Measurements from ENCODE around the gene GID8. TPM values are rescaled to one million over a fixed set of nuclear protein-coding genes. Genes with fewer than 3 reads are reported as not detected.

The GID8 gene
- total and polyA plus RNA-seq, 2 donors from 2014 or later = 16.4 to 37.3 TPM

- intact Hi-C loops (cut with DNase I) = no loop called here
- H3K27me3 ChIP-seq (ENCODE audit: control insufficient read depth, insufficient read depth, low read length) = no peaks in the 10 kb centered on the region
- H3K4me3 ChIP-seq (ENCODE audit: low read length in 3 of 3) = peak overlapping the region; percentile 30 to 87 (median 73)
- H3K9ac ChIP-seq (ENCODE audit: low read length in 3 of 3) = peak overlapping the region in 1 of 3 donors; percentile 99
- FAIRE-seq = no peak
- no peaks in the 10 kb centered on the region for H3K9me3 ChIP-seq (ENCODE audit: control insufficient read depth in 2 of 3, insufficient read depth in 1 of 3, low read length in 3 of 3)
- TF ChIP-seq CTCF (IDR thresholded peaks at IDR 0.05; ENCODE audit: borderline replicate concordance, extremely low read depth, insufficient read depth) = no peak
- no peaks in the 10 kb centered on the region for H3K36me3 ChIP-seq (ENCODE audit: control insufficient read depth in 2 of 3, insufficient read depth in 3 of 3, low read length in 3 of 3)
- H3K4me1 ChIP-seq (ENCODE audit: control insufficient read depth in 2 of 3, insufficient read depth in 2 of 3, low read depth in 1 of 3, low read length in 3 of 3) = peaks cover 4 to 40% (median 30%) of the 10 kb centered on the region in 3 donors
- H3K27ac ChIP-seq (ENCODE audit: low read depth in 2 of 2, low read length in 2 of 2) = peak overlapping the region in 1 of 2 donors; percentile 92
- DNase-seq = no peak
These were observed 10.7 kb upstream of the GID8 start for GRCh38 chr20:62927128-62927705.

- peak overlapping the region in 2 of 3 donors; percentile 51 to 99 for H3K9ac ChIP-seq (ENCODE audit: low read length in 3 of 3)
- H3K4me3 ChIP-seq (ENCODE audit: low read length in 3 of 3) = peak overlapping the region; percentile 34 to 72 (median 59)
- no peak for TF ChIP-seq CTCF (IDR thresholded peaks at IDR 0.05; ENCODE audit: borderline replicate concordance, extremely low read depth, insufficient read depth)
- FAIRE-seq (no peak), DNase-seq (peak in 1 of 5 donors; percentile 33)
- H3K9me3 ChIP-seq (ENCODE audit: control insufficient read depth in 2 of 3, insufficient read depth in 1 of 3, low read length in 3 of 3) = no peaks in the 10 kb centered on the region
- H3K36me3 ChIP-seq (ENCODE audit: control insufficient read depth in 2 of 3, insufficient read depth in 3 of 3, low read length in 3 of 3) = no peaks in the 10 kb centered on the region
- no peaks in the 10 kb centered on the region for H3K27me3 ChIP-seq (ENCODE audit: control insufficient read depth, insufficient read depth, low read length)
- intact Hi-C loops (cut with DNase I) = no loop called here
- peak overlapping the region; percentile 63 to 79 for H3K27ac ChIP-seq (ENCODE audit: low read depth in 2 of 2, low read length in 2 of 2)
- peaks cover 4 to 34% (median 19%) of the 10 kb centered on the region in 3 donors for H3K4me1 ChIP-seq (ENCODE audit: control insufficient read depth in 2 of 3, insufficient read depth in 2 of 3, low read depth in 1 of 3, low read length in 3 of 3)
These were observed 9.6 kb upstream of the GID8 start for GRCh38 chr20:62928246-62928939.

GRCh38 chr20:62929051-62929538 lies 8.9 kb upstream of the GID8 start:
- Histone ChIP-seq H3K4me1 (ENCODE audit: control insufficient read depth in 2 of 3, insufficient read depth in 2 of 3, low read depth in 1 of 3, low read length in 3 of 3) (peaks cover 4 to 30% (median 12%) of the 10 kb centered on the region in 3 donors), H3K9me3 (ENCODE audit: control insufficient read depth in 2 of 3, insufficient read depth in 1 of 3, low read length in 3 of 3) (no peaks in the 10 kb centered on the region), H3K36me3 (ENCODE audit: control insufficient read depth in 2 of 3, insufficient read depth in 3 of 3, low read length in 3 of 3) (peaks cover 0 to 2% (median 0%) of the 10 kb centered on the region in 3 donors), H3K27me3 (ENCODE audit: control insufficient read depth, insufficient read depth, low read length) (no peaks in the 10 kb centered on the region), H3K9ac (ENCODE audit: low read length in 3 of 3) (peak overlapping the region in 2 of 3 donors; percentile 51 to 99), H3K4me3 (ENCODE audit: low read length in 3 of 3) (peak overlapping the region; percentile 34 to 72 (median 59)), H3K27ac (ENCODE audit: low read depth in 2 of 2, low read length in 2 of 2) (peak overlapping the region; percentile 63 to 79)
- intact Hi-C loops (cut with DNase I) = no loop called here
- no peak for TF ChIP-seq CTCF (IDR thresholded peaks at IDR 0.05; ENCODE audit: borderline replicate concordance, extremely low read depth, insufficient read depth)
- peak; percentile 56 to 89 (median 79) for DNase-seq
- FAIRE-seq = no peak
